DOHH2 (cell line): ENCODE results near the gene SALL2.

Experiments used
- CTCF ChIP-seq: fragments of 200-600 bp; sonication (generic); IDR thresholded peaks from one replicate; pipeline ENCODE4 v1.5.1; 2014; ENCODE audit warnings: antibody characterized with exemption, mild to moderate bottlenecking, low read depth, low read length; ENCODE audit not compliant: poor library complexity, severe bottlenecking
- EZH2phosphoT487 ChIP-seq: fragments of 200-600 bp; sonication (generic); IDR thresholded peaks from 2 replicates; pipeline ENCODE4 v1.6.1; 2017; ENCODE audit warnings: borderline replicate concordance, mild to moderate bottlenecking, antibody characterized with exemption, low read length, moderate library complexity, mixed read lengths

- TF ChIP-seq CTCF, result no peak
- no peak for TF ChIP-seq EZH2phosphoT487
Measured at GRCh38 chr14:21524575-21525490, 1.3 kb downstream of the SALL2 start.
